AG04450 (cell line): ENCODE results near the gene SEH1L. TPM values are rescaled to one million over a fixed set of nuclear protein-coding genes. Genes with fewer than 3 reads are reported as not detected.

Experiments used
- CTCF ChIA-PET: fragments of 300-600, 350-600 bp; formaldehyde crosslinking; extraction: SDS; loops from one replicate; lab custom pipeline; 2022; ENCODE audit warnings: antibody characterized with exemption, inconsistent platforms; lab: Charles Lee
- POLR2A ChIA-PET: fragments of 350-600 bp; formaldehyde crosslinking; extraction: SDS; loops from one replicate; lab custom pipeline; 2021; ENCODE audit warnings: antibody characterized with exemption, inconsistent platforms; lab: Yijun Ruan, JAX
- DNase-seq: peaks from one replicate; pipeline ENCODE4 v3.0.0-alpha.2; 2011; ENCODE audit warnings: low read depth, low spot score
- H3K27ac ChIP-seq: one replicate; pipeline ENCODE4 v1.5.1; 2012; ENCODE audit warnings: low read depth, low read length, control low read depth
- H3K27me3 ChIP-seq: one replicate; pipeline ENCODE4 v1.6.0; 2012; ENCODE audit warnings: low read length; ENCODE audit not compliant: control insufficient read depth, insufficient read depth
- H3K4me3 ChIP-seq: 2 replicates; pipeline ENCODE4 v1.5.1; 2011; ENCODE audit warnings: mild to moderate bottlenecking, low read depth, low read length, control low read depth
- H3K9me3 ChIP-seq: 2 replicates; pipeline ENCODE4 v1.5.1; 2012; ENCODE audit warnings: low read length; ENCODE audit not compliant: control insufficient read depth, insufficient read depth
- CTCF ChIP-seq: IDR thresholded peaks from 2 replicates; pipeline ENCODE4 v1.5.1; 2011; ENCODE audit warnings: low read depth, low read length, control low read depth, inconsistent platforms
- polyA plus RNA-seq: library from polyadenylated mRNA; depleted of rRNA; stranded (reverse); fragments of >200 nt; gene quantifications from 2 replicates; pipeline ENCODE4 v1.2.3, GENCODE V29; 2011

SEH1L gene
- polyA plus RNA-seq, 1 experiment, result 54.6 TPM

DNA sequence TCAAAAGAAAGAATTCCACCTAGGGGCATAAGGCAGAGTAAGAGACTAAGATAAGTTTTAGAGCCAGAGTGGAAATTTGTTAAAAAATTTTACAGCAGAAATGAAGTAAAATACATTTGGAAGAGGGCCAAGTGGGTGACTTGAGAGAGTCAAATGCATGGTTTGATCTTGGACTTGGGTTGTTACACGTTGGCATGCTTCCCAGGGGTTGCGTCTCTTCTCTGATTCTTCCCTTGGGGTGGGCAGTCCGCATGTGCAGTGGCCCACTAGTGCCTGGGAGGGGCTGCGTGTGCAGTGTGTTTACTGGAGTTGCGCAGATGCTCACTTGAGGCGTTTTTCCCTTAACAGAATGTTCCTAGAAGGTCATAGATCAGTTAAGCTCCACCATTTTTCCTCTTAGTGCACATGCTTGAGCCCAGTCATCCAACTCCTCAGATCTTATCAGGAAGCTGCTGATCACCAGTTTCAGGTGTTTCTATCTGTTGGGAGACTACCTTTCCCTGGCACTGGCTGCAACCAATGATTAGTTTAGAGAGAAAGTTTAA lies 13.1 kb downstream of the SEH1L start:
- DNase-seq, result no peak
- Histone ChIP-seq H3K27me3 (no peaks in the 10 kb centered on the region), H3K27ac (no peak overlapping the region), H3K4me3 (no peak overlapping the region), H3K9me3 (no peaks in the 10 kb centered on the region)
- ChIA-PET POLR2A (no interaction called here), CTCF (no interaction called here)
- no peak for TF ChIP-seq CTCF

DNA sequence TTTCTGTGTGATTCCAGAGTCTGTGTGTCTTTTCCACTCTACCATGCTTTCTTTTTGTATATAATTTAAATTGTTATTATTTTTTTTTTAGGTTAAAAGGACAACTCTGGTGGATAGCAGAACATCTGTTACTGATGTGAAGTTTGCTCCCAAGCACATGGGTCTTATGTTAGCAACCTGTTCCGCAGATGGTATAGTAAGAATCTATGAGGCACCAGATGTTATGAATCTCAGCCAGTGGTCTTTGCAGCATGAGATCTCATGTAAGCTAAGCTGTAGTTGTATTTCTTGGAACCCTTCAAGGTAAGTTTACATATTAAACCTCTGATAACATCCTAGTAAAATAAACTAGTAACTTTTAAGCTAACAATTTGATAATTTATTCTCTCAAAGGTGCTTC lies 15.3 kb downstream of the SEH1L start:
- Histone ChIP-seq H3K27me3 (no peaks in the 10 kb centered on the region), H3K27ac (no peak overlapping the region), H3K4me3 (no peak overlapping the region), H3K9me3 (no peaks in the 10 kb centered on the region)
- no peak for TF ChIP-seq CTCF
- ChIA-PET CTCF (interaction anchor here (0.6 to 0.7 kb wide), 2 partner anchors 23 to 27 kb away, joined by 3 read pairs; no protein-coding TSS in a partner anchor), POLR2A (no interaction called here)
- peak; percentile 37 for DNase-seq

- TF ChIP-seq CTCF, result no peak
- DNase-seq, result no peak
- CTCF ChIA-PET, result no interaction called here
- H3K9me3 ChIP-seq, result no peaks in the 10 kb centered on the region
- no peak overlapping the region for H3K4me3 ChIP-seq
- H3K27me3 ChIP-seq, result no peaks in the 10 kb centered on the region
- no peak overlapping the region for H3K27ac ChIP-seq
- POLR2A ChIA-PET, result no interaction called here
Observed at GRCh38 chr18:12968115-12968514, 20.3 kb downstream of the SEH1L start.

DNA sequence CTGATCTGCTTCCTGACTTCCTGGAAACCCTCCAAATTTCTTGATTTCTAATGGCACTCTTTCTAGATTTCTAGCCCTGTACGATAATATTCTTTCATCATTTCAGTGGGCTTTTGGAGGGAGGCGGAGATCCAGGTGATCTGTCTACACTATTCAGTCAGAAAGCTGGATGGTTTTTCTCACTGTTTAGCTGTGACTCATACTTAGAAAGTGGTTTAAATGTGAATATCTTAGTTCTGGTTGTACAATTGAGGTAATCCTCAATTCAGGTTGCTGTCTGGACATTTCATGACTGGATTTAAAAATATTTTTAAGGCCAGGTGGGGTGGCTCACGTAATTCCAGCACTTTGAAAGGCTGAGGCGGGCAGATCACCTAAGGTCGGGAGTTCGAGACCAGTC lies 20.8 kb downstream of the SEH1L start:
- Histone ChIP-seq H3K27me3 (no peaks in the 10 kb centered on the region), H3K27ac (no peak overlapping the region), H3K4me3 (no peak overlapping the region), H3K9me3 (no peaks in the 10 kb centered on the region)
- ChIA-PET CTCF (no interaction called here), POLR2A (interaction anchor here (0.7 kb wide), 1 partner anchor 23 kb away, joined by 3 read pairs; the partner anchor contains the start of gene CEP192)
- DNase-seq, result no peak
- TF ChIP-seq CTCF, result no peak

- Histone ChIP-seq H3K4me3 (no peak overlapping the region), H3K27ac (no peak overlapping the region), H3K27me3 (no peaks in the 10 kb centered on the region), H3K9me3 (no peaks in the 10 kb centered on the region)
- TF ChIP-seq CTCF, result no peak
- DNase-seq, result no peak
- ChIA-PET CTCF (no interaction called here), POLR2A (no interaction called here)
Observed at GRCh38 chr18:12973562-12974213, 25.9 kb downstream of the SEH1L start.
